ENCODE measurements around the gene STT3A. TPM values are rescaled to one million over a fixed set of nuclear protein-coding genes. Genes with fewer than 3 reads are reported as not detected.

The STT3A gene
- total and polyA plus RNA-seq, 11 donors: 21.5 to 98.6 (median 59.1) TPM

DNA sequence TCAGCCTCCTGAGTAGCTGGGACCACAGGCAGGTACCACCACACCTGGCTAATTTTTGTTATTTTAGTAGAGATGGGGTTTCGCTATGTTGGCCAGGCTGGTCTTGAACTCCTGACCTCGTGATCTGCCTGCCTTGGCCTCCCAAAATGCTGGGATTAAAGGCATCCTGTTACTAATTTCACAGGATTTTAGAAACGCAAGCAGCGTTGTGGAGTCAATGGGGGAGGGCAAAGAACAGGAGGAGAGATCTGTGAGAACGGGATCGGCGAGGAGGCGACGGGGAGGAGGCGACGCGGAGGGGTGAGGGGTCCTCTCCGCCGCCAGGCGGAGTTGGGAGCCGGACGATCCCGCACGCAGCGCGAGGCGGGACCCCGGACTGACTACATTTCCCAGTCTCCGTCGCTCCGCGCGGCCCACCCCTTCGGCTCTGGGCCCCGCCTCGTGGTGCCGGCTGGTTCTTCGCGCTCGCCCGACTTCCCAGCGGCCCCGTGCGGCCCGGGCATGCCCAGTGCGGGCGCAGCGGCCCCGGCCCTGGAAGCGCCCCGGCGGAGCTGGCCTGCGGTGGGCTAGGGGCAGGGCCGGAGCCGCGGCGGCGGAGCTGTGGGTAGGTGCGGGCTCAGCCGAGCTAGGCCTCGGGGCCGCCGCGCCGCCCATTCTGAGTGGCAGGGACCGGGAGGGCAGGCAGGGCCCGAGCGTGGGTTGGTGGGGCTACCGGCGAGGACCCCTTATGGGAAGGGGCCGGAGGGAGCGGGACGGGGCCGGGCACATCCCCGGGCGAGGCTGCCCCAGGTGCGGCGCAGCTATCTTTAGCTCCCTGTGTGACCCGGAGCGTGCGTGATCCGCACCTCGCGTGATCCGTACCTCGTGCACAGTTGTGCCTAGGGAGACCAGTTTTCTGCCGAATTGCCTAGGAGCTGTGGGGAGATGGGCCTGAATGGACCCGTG, 23.4 kb upstream of the STT3A start, which contains the start of gene EI24:
TSS of gene EI24 (plus strand) at position 508 of the 945 bp plus-strand sequence. CDS start 3,051 bp downstream, outside the sequence.
- intact Hi-C loops (cut with DNase I): loop anchor here in 4 of 10 donors (1.0 to 10.0 kb wide), 4 partner anchors 23 to 306 kb away; partner anchors contain the start of genes CHEK1 (in 2 of the 4) and STT3A (in 1 of the 4)
- no peaks in the 10 kb centered on the region for H3K27me3 ChIP-seq
- peak; percentile 100 for ATAC-seq
- DNase-seq: peak; percentile 92 to 96 (median 95)
- no peaks in the 10 kb centered on the region for H3K9me3 ChIP-seq
- WGBS, 4 donors: 1 to 3% (median 2%) methylated on average over 33 to 83 of the region's 83 CpGs
- peak within 1 kb of the TSS; percentile 71 to 93 (median 87) for H3K27ac ChIP-seq
- peak within 1 kb of the TSS; percentile 84 to 100 (median 96) for H3K4me3 ChIP-seq
- H3K36me3 ChIP-seq: peaks cover 0 to 22% (median 18%) of the 10 kb centered on the region in 9 donors
- TF ChIP-seq POLR2A (IDR thresholded peaks at IDR 0.05): peak; percentile 22 to 88
- TF ChIP-seq, protein P1, sequence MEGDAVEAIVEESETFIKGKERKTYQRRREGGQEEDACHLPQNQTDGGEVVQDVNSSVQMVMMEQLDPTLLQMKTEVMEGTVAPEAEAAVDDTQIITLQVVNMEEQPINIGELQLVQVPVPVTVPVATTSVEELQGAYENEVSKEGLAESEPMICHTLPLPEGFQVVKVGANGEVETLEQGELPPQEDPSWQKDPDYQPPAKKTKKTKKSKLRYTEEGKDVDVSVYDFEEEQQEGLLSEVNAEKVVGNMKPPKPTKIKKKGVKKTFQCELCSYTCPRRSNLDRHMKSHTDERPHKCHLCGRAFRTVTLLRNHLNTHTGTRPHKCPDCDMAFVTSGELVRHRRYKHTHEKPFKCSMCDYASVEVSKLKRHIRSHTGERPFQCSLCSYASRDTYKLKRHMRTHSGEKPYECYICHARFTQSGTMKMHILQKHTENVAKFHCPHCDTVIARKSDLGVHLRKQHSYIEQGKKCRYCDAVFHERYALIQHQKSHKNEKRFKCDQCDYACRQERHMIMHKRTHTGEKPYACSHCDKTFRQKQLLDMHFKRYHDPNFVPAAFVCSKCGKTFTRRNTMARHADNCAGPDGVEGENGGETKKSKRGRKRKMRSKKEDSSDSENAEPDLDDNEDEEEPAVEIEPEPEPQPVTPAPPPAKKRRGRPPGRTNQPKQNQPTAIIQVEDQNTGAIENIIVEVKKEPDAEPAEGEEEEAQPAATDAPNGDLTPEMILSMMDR (IDR thresholded peaks at IDR 0.05): peak; percentile 62 to 93 (median 75)
- H3K4me1 ChIP-seq: peaks cover 0 to 22% (median 10%) of the 10 kb centered on the region in 12 donors

- Histone ChIP-seq H3K27ac (peak overlapping the region; percentile 71 to 93 (median 87)), H3K4me3 (peak overlapping the region; percentile 84 to 100 (median 96)), H3K36me3 (peaks cover 0 to 31% (median 26%) of the 10 kb centered on the region in 9 donors), H3K27me3 (no peaks in the 10 kb centered on the region), H3K4me1 (peaks cover 0 to 22% (median 10%) of the 10 kb centered on the region in 12 donors), H3K9me3 (no peaks in the 10 kb centered on the region)
- TF ChIP-seq POLR2A (IDR thresholded peaks at IDR 0.05): no peak
- TF ChIP-seq, protein P1 (IDR thresholded peaks at IDR 0.05): no peak
- 1 to 3% (median 2%) methylated on average over 7 to 9 of the region's 9 CpGs for WGBS, 4 donors
- intact Hi-C loops (cut with DNase I): loop anchor here in 6 of 10 donors (1.0 to 10.0 kb wide), 6 partner anchors 22 to 615 kb away; partner anchors contain the start of genes CHEK1 (in 3 of the 6), CCDC15 (in 1 of the 6) and STT3A (in 1 of the 6)
- no peak for DNase-seq
- ATAC-seq: no peak
Observed at GRCh38 chr11:125569915-125570621, 22.6 kb upstream of the STT3A start.

GRCh38 chr11:125570952-125571351, 21.7 kb upstream of the STT3A start:
- Histone ChIP-seq H3K27ac (no peak overlapping the region), H3K27me3 (no peaks in the 10 kb centered on the region), H3K4me1 (peaks cover 0 to 22% (median 10%) of the 10 kb centered on the region in 12 donors), H3K36me3 (peaks cover 0 to 39% (median 35%) of the 10 kb centered on the region in 9 donors), H3K9me3 (no peaks in the 10 kb centered on the region), H3K4me3 (peak overlapping the region in 2 of 12 donors; percentile 23 to 91)
- intact Hi-C loops (cut with DNase I): loop anchor here in 2 of 10 donors (5.0 to 10.0 kb wide), 2 partner anchors 56 to 616 kb away; partner anchors contain the start of genes CCDC15 (in 1 of the 2) and CHEK1 (in 1 of the 2)
- TF ChIP-seq, protein P1 (IDR thresholded peaks at IDR 0.05): no peak
- no peak for TF ChIP-seq POLR2A (IDR thresholded peaks at IDR 0.05)
- ATAC-seq (no peak), DNase-seq (no peak)
- 73 to 83% (median 79%) methylated on average over 2 of the region's 2 CpGs for WGBS, 4 donors

All from heart left ventricle (tissue), 16 donors.